Epithelial cell of proximal tubule (primary cell): Measurements from ENCODE around the gene KCNF1. TPM values are rescaled to one million over a fixed set of nuclear protein-coding genes. Genes with fewer than 3 reads are reported as not detected.
"Not testable (repeated sequence)": the region's sequence is repeated elsewhere in the genome, so short reads cannot be mapped to it uniquely, and the experiment has no call there.

ENCODE experiments used
- DNase-seq: peaks from one replicate; pipeline ENCODE4 v3.0.0-alpha.2; 2011; ENCODE audit warnings: low read depth
- H3K4me3 ChIP-seq: 2 replicates; pipeline ENCODE4 v1.5.1; 2011; ENCODE audit warnings: low read depth, mild to moderate bottlenecking, low read length
- CTCF ChIP-seq: conservative IDR thresholded peaks from 2 replicates; pipeline ENCODE4 v1.5.1; 2012; ENCODE audit warnings: low read depth, mild to moderate bottlenecking, low read length
- total RNA-seq: library from RNA; depleted of rRNA; stranded (reverse); fragments of >200 nt; gene quantifications from 2 replicates; pipeline ENCODE4 v1.2.3, GENCODE V29; 2015

The KCNF1 gene
- total RNA-seq, 1 donor from 2014 or later = 1.3 TPM

- no peak for DNase-seq
- no peak overlapping the region for H3K4me3 ChIP-seq
- no peak for TF ChIP-seq CTCF
Measured at GRCh38 chr2:10954416-10954815, 42.7 kb downstream of the KCNF1 start.

- no peak for DNase-seq
- H3K4me3 ChIP-seq = no peak overlapping the region
- TF ChIP-seq CTCF = no peak
Measured at GRCh38 chr2:10954856-10955818, 43.4 kb downstream of the KCNF1 start.

DNA sequence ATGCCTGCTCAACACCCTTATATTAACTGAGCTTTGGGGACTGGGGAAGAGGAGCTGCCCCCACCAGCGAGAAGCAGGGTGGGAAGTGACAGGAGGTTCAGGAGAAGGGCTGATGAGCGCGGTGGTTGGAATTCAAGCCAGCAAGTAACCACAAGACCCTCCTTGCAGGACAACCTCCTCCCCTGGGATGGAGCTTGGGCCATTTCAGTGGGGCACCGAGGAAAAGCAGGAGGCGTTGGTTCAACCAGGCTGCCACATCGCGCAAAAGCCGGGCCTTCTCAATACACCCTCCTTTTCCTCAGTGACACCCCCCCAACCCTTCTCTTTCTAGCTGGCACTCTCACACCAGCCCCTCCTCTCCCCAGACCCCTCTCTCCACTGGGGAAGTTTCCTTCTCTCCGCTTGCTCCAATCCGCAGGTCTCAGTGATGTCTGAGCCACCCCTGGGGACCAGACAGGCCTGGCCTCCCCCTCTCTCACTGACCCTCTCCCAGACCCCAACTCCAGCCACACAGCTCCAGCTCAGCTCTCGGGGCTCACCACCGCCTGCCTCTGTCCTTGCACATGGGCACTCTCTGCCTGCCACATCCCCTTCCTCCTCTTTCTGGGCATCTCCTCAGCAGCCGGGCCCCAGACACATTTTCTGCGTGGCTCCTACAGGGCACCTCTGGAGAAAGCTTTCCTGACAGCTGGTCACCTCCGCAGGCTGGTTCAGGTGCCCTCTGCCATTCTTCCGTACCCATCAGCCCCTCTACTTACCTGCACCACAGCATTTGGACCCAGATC lies 44.5 kb downstream of the KCNF1 start:
- DNase-seq = no peak
- TF ChIP-seq CTCF = no peak
- H3K4me3 ChIP-seq = no peak overlapping the region

DNA sequence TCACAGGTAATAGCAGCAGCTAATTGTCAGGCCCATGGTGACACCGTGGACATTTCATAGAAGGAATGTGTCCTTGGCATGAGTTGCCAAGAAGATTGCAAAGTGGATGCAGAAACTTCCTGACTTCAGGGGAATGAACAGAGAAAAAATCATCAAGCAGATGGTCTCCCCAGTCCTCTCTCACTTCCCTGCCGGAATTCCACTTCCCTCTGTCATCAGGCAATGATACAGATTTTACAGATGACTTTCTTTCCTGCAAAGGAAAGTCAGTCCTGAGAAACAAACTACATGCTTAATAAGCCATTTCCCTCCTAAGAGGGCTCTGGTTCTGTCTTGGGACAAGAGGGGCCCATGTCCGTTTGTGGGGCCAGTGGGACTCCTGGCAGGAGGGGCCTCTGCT lies 45.7 kb downstream of the KCNF1 start:
- no peak for DNase-seq
- H3K4me3 ChIP-seq = no peak overlapping the region
- TF ChIP-seq CTCF = no peak

DNA sequence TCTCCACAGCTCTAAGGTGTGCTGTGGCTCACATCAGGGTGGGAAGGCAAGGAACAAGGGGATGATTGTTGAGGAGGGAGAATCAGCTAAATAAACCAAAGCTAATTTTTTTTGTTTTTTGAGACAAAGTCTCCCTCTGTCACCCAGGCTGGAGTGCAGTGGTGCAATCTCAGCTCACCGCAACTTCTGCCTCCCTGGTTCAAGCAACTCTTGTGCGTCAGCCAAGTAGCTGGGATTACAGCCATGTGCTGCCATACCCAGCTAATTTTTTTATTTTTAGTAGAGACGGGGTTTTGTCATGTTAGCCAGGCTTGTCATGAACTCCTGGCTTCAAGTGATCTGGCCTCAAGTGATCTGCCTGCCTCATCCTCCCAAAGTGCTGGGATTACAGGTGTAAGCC lies 46.7 kb downstream of the KCNF1 start:
- H3K4me3 ChIP-seq, DNase-seq: not testable (repeated sequence)

DNA sequence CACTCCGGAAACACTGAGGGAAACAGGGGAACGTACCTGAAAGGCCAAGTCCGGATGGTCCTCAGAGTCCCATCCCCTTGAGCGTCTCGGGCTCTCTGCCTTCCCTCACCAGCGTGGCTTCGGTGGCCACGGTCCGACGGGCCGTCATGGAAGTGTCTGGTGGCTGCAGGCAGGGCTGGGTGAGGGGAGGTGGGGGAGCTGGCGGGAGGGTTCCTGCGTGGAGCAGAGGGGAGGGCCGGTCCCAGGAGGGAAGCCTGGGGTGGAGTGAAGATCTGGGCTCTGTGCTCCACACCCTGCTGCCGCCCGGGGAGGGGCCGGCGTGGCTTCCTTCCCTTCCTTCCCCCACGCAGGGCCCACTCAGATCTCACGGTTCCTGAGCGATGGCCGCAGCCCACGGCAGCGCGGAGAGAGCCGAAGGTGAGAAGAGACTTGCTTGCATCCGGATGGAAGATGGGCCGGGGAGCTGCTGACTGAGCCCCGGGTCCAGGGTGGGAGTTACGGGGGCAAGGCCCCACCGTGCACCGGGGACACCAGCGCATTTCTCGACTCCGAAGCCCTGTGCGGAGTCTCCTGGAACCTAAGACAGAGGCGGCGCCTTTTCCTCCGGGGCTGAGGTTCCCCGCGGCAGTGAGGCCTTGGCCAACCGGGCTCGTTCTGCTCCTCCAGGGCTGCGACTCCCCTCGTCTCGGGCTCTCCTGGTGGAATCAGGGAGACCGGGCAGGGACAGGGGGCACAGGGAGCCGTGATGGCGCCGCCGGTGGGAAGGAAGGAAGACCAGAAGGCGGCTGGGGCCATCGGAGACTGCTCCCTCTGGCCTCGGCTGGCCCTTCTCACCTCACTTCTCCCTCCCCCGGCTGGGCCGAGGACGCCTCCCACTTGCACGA lies 49.1 kb downstream of the KCNF1 start:
- no peak for DNase-seq
- TF ChIP-seq CTCF = no peak
- H3K4me3 ChIP-seq = no peak overlapping the region
